Spleen (tissue), 11 donors: ENCODE measurements around the gene FGF14. TPM values are rescaled to one million over a fixed set of nuclear protein-coding genes. Genes with fewer than 3 reads are reported as not detected.

Experiments used
- DNase-seq: peaks from one replicate; pipeline ENCODE4 v3.0.0-alpha.2; 2020
- H3K27ac ChIP-seq, 8 donors: fragments of 200-600 bp; sonication (generic) in 7 of 8; 1 replicate in 4 of 8; 2 replicates in 4 of 8; pipeline versions ENCODE4 v1.5.0 to v1.8.0; 2016 to 2021; ENCODE audit warnings: inconsistent platforms in 4 of 8, mild to moderate bottlenecking in 4 of 8, moderate library complexity in 1 of 8
- H3K27me3 ChIP-seq, 7 donors: fragments of 200-600 bp; sonication (generic) in 6 of 7; replicated peaks in 1 of 7; 1 replicate in 4 of 7; 2 replicates in 3 of 7; pipeline versions ENCODE4 v1.5.0 to v1.8.0; 2016 to 2021; ENCODE audit warnings: inconsistent platforms in 3 of 7, mild to moderate bottlenecking in 1 of 7
- H3K36me3 ChIP-seq, 6 donors: fragments of 200-600 bp; sonication (generic) in 5 of 6; 1 replicate in 4 of 6; 2 replicates in 2 of 6; pipeline versions ENCODE4 v1.5.0 to v1.8.0; 2016 to 2021; ENCODE audit warnings: inconsistent platforms in 2 of 6
- H3K4me1 ChIP-seq, 6 donors: fragments of 200-600 bp; sonication (generic) in 5 of 6; 1 replicate in 3 of 6; 2 replicates in 3 of 6; pipeline versions ENCODE4 v1.5.0 to v1.8.0; 2016 to 2021; ENCODE audit warnings: inconsistent platforms in 3 of 6
- H3K4me3 ChIP-seq, 8 donors: fragments of 200-600 bp; sonication (generic) in 7 of 8; 1 replicate in 4 of 8; 2 replicates in 4 of 8; pipeline versions ENCODE4 v1.5.0 to v1.8.0; 2016 to 2021; ENCODE audit warnings: inconsistent platforms in 4 of 8, mild to moderate bottlenecking in 4 of 8, moderate library complexity in 2 of 8
- H3K9me3 ChIP-seq, 8 donors: fragments of 200-600 bp; sonication (generic) in 7 of 8; 1 replicate in 4 of 8; 2 replicates in 4 of 8; pipeline versions ENCODE4 v1.5.0 to v1.8.0; 2016 to 2021; ENCODE audit warnings: inconsistent platforms in 4 of 8
- POLR2A ChIP-seq, 3 donors: fragments of 450-650 bp; IDR thresholded peaks; one replicate each; pipeline ENCODE4 v1.5.1; 2017; ENCODE audit warnings: antibody characterized with exemption in 3 of 3, mild to moderate bottlenecking in 1 of 3
- POLR2AphosphoS5 ChIP-seq, 3 donors: sonication (generic); formaldehyde crosslinking; IDR thresholded peaks; one replicate each; pipeline ENCODE4 v1.5.1; 2017; ENCODE audit warnings: antibody characterized with exemption in 3 of 3
- WGBS, 5 donors: extraction: QIAGEN DNeasy Blood & Tissue Kit in 3 of 5; methylation state at CpG; one replicate each; pipeline versions ENCODE4 v1.1.5 to v1.1.7; 2013 to 2018; 5-methylcytosine and 5-hydroxymethylcytosine counted together
- intact Hi-C: fragments of 100-400 bp; cut with DNase I; formaldehyde crosslinking; loops from one replicate; pipeline ENCODE4 v1.15.0; 2023; ENCODE audit warnings: low total_unique reads
- polyA plus RNA-seq, 3 donors: library from polyadenylated mRNA; stranded (reverse); fragments of 200-250 nt; gene quantifications; one replicate each; pipeline ENCODE4 v1.2.1, GENCODE V29; 2013
- total RNA-seq, 7 donors: library from RNA; depleted of rRNA in 3 of 7; stranded (reverse); fragments of >200 nt in 3 of 7; fragmentation: NEBNext Ultra II Directional in 4 of 7; extraction: Animal tissue kit (Norgen Biotek cat#: 25700) in 4 of 7; gene quantifications; one replicate each; pipeline versions ENCODE4 v1.1.0 to v1.2.1, GENCODE V29; 2016 to 2021
- TF ChIP-seq, protein P1 (sequence below), 11 experiments: fragments of 200-600 bp in 7 of 11; fragments of 450-650 bp in 4 of 11; sonication (generic) in 4 of 11; IDR thresholded peaks in 8 of 11; conservative IDR thresholded peaks in 3 of 11; 1 replicate in 7 of 11; 2 replicates in 4 of 11; pipeline versions ENCODE4 v1.4.0 to v1.8.0; 2016 to 2021; ENCODE audit warnings: antibody characterized with exemption in 11 of 11, inconsistent platforms in 4 of 11, mild to moderate bottlenecking in 1 of 11
- donor health status: healthy with polysubstance abuse.
- donor health status: DM: no; HTN: no; CAD: no; lungs with moderate emphysema.
- donor health status: DM: no; HTN: no; CAD: no.
- donor health status: Bipolar disorder and iron deficiency.
- donor health status: healthy.
- donor health status: DM: no; HTN: no; CAD: no.
- donor health status: DM: yes; HTN: yes; CAD: no.

The FGF14 gene
- total and polyA plus RNA-seq, 10 donors: 0.03 to 1.1 (median 0.05) TPM; not detected in 3

DNA sequence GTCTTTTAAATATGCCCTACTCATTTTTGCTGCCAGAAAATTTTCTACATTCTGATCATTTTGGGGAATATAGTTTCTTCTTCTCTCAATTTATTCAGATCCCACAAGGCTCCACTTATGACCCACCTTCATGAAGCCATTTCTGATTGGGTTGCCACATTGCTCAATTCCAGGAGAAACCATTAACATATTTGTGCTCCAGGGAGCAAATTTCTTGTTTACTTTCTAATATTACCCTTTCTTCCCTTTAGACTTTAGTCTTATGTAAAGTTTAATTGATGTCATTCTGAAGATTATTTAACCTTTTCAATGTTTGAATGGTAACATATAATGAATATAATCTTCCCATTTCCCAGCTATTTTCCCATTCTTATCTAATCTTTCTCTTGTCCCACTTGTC, 617.5 kb downstream of the FGF14 start:
- Histone ChIP-seq H3K4me1 (no peaks in the 10 kb centered on the region), H3K27ac (no peak overlapping the region), H3K4me3 (no peak overlapping the region), H3K36me3 (no peaks in the 10 kb centered on the region), H3K27me3 (peaks cover 0 to 10% (median 0%) of the 10 kb centered on the region in 7 donors), H3K9me3 (no peaks in the 10 kb centered on the region)
- intact Hi-C loops: no loop called here
- TF ChIP-seq POLR2A (IDR thresholded peaks at IDR 0.05) (no peak), POLR2AphosphoS5 (IDR thresholded peaks at IDR 0.05) (no peak)
- TF ChIP-seq, protein P1, sequence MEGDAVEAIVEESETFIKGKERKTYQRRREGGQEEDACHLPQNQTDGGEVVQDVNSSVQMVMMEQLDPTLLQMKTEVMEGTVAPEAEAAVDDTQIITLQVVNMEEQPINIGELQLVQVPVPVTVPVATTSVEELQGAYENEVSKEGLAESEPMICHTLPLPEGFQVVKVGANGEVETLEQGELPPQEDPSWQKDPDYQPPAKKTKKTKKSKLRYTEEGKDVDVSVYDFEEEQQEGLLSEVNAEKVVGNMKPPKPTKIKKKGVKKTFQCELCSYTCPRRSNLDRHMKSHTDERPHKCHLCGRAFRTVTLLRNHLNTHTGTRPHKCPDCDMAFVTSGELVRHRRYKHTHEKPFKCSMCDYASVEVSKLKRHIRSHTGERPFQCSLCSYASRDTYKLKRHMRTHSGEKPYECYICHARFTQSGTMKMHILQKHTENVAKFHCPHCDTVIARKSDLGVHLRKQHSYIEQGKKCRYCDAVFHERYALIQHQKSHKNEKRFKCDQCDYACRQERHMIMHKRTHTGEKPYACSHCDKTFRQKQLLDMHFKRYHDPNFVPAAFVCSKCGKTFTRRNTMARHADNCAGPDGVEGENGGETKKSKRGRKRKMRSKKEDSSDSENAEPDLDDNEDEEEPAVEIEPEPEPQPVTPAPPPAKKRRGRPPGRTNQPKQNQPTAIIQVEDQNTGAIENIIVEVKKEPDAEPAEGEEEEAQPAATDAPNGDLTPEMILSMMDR (IDR thresholded peaks at IDR 0.05 in 8 of 11, conservative IDR thresholded peaks at IDR 0.05 in 3 of 11): no peak
- no peak for DNase-seq

- DNase-seq: no peak
- TF ChIP-seq, protein P1 (IDR thresholded peaks at IDR 0.05 in 8 of 11, conservative IDR thresholded peaks at IDR 0.05 in 3 of 11): no peak
- no peak for TF ChIP-seq POLR2AphosphoS5 (IDR thresholded peaks at IDR 0.05)
- TF ChIP-seq POLR2A (IDR thresholded peaks at IDR 0.05): no peak
- peaks cover 0 to 10% (median 0%) of the 10 kb centered on the region in 7 donors for H3K27me3 ChIP-seq
- H3K36me3 ChIP-seq: no peaks in the 10 kb centered on the region
- H3K9me3 ChIP-seq: no peaks in the 10 kb centered on the region
- H3K4me1 ChIP-seq: no peaks in the 10 kb centered on the region
- intact Hi-C loops: no loop called here
- H3K4me3 ChIP-seq: no peak overlapping the region
- no peak overlapping the region for H3K27ac ChIP-seq
Measured at GRCh38 chr13:101783554-101783953, 618.3 kb downstream of the FGF14 start.

- no peak for DNase-seq
- H3K27me3 ChIP-seq: no peaks in the 10 kb centered on the region
- TF ChIP-seq, protein P1 (IDR thresholded peaks at IDR 0.05 in 8 of 11, conservative IDR thresholded peaks at IDR 0.05 in 3 of 11): no peak
- TF ChIP-seq POLR2A (IDR thresholded peaks at IDR 0.05): no peak
- TF ChIP-seq POLR2AphosphoS5 (IDR thresholded peaks at IDR 0.05): no peak
- no peaks in the 10 kb centered on the region for H3K36me3 ChIP-seq
- H3K9me3 ChIP-seq: no peaks in the 10 kb centered on the region
- no peak overlapping the region for H3K27ac ChIP-seq
- H3K4me3 ChIP-seq: no peak overlapping the region
- no peaks in the 10 kb centered on the region for H3K4me1 ChIP-seq
- intact Hi-C loops: no loop called here
Measured at GRCh38 chr13:101780211-101780610, 621.6 kb downstream of the FGF14 start.

- no peak for TF ChIP-seq POLR2AphosphoS5 (IDR thresholded peaks at IDR 0.05)
- TF ChIP-seq POLR2A (IDR thresholded peaks at IDR 0.05): no peak
- TF ChIP-seq, protein P1 (IDR thresholded peaks at IDR 0.05 in 8 of 11, conservative IDR thresholded peaks at IDR 0.05 in 3 of 11): no peak
- Histone ChIP-seq H3K9me3 (no peaks in the 10 kb centered on the region), H3K36me3 (no peaks in the 10 kb centered on the region), H3K4me3 (no peak overlapping the region), H3K4me1 (no peaks in the 10 kb centered on the region), H3K27me3 (no peaks in the 10 kb centered on the region), H3K27ac (no peak overlapping the region)
- no peak for DNase-seq
- intact Hi-C loops: no loop called here
- 64 to 85% (median 75%) methylated on average over 4 of the region's 4 CpGs for WGBS, 5 donors
Measured at GRCh38 chr13:101779147-101779546, 622.7 kb downstream of the FGF14 start.
